ENCODE results near the gene BTLA.
"Not testable (repeated sequence)": the region's sequence is repeated elsewhere in the genome, so short reads cannot be mapped to it uniquely, and the experiment has no call there.

BTLA gene

DNA sequence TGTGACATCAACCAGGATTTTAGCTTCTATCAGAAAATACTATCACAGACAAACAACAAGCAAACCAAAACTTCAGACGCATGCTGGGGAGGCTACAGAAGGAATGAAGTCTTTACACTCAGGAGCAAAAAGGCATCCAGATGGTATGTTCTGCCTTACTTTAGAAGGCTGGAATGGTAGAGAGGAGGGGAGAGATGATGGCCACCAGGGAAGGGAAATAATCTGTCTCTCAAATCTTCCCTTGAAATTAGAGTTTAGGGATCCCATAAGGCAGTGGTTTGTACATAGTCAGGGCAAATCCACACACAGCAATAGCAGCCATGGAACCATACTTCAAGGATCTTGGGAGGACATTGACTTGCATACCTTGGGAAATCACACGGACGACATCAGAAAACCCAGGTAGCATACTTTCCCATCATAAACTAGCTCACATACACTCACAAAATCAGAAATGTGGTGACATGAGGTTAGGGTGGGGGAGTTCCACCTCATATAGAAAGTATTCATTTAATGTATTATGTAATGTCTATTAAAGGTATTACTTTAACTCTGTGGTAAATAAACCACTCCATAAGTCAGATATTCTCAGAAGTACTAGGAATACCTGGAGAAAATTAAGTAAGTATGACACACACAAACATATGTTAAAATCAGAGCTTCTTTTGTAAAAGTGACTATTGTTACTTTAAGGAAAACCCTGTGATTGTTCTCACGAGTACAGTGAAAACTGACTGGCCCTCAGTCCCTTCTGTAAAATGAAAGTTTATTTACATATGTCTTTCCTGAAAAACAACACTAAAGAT is 9.4 kb downstream of the BTLA start:
- DNase-seq, result no peak

DNA sequence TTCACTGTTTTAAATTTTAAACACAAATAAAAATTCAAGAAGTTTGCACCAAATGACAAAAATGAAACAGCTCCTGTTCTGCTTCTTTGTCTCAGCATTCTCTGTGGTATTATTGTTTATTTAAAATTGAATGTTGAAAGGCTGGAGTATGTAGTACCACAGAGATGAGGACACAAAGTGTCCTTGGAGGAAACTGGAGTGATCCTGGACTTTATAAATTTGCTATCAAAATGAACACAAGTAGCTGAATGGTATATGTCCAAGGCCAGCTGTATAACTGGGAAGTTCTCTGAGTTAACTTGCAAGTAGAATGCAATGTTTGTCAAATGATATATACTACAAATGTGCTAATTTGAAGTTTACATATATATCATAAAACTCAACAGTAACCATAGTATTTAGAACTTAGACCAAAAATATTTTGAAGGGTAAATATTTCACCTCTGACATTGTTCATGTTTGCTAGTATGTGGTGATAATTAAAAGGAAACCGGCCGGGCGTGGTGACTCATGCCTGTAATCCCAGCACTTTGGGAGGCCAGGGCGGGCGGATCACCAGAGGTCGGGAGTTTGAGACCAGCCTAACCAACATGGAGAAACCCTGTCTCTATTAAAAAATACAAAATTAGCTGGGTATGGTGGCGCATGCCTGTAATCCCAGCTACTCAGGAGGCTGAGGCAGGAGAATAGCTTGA is 12.3 kb downstream of the BTLA start:
- no peak for DNase-seq

DNA sequence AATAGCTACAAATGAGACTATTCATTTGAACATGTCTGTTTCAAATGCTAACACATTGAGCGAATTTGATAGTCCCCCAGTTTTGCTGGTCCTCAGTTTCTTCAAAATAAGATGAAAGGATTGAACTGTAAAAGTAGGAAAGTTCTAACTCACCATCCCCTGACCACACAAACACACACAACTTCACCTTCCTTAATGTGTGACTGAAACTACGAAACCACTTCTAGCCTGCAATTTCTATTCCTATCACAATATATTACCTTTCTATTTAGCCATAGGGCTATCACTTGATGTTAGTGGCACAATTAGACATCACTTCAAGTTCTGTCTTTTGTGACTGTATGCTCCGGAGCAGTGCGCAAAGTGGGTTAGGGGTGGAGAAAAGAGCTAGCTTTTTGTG is 14.9 kb downstream of the BTLA start:
- DNase-seq, result no peak

DNA sequence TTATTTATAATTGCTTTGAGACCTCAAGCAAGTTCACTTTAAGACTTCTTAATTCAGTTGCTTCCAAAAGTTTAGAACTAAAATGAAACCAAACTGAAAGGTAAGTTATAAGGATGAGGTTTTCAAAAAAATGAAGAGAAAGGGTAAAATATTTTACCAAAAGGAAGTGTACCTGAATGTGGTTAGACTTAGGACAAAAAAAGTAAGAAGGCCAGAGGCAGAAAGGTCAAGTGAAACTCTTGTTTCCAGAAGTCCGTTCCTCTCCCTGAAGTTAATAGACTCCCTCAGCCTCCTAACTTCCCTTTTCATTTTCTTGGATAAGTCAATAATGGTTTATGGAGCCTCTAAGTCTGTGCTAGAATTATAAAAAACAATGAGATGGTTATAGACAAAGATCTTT is 16.6 kb downstream of the BTLA start:
- no peak for DNase-seq

DNA sequence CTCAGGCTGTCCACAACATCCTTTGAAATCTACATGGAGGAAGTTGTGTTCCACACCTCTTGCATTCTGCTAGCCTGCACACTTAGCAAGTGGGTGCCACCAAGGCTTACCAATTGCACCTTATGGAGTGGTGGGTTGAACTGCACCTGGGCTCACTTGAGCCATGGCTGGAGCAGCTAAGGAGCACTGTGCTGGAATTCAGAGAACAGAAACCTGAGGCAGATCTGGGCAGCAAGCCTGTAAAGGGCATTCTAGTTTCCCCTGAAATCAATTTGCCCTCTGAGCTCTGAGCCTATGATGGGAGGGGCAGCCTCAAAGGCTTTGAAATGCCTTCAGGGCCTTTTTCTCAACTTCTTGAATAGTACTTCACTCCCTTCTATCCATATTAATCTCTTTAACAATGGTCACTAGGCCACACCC is 18.0 kb downstream of the BTLA start:
- no peak for DNase-seq

DNA sequence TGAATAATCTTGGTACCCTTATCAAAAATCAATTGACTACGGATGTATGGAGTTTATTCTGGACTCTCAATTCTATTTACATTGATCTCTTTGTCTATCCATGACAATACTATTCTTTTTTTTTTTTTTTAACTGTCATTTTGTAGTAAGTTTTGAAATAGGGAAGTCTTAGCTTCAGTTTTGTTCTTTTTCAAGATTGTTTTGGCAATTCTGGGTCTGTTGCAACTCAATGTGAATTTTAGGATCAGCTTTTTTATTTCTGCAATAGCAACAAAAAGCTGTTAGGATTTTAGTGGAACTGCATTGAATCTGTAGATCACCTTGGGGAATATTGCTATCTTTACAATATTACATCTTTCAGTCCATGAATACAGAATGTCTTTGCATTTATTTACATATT is 21.4 kb downstream of the BTLA start:
- no peak for DNase-seq

DNA sequence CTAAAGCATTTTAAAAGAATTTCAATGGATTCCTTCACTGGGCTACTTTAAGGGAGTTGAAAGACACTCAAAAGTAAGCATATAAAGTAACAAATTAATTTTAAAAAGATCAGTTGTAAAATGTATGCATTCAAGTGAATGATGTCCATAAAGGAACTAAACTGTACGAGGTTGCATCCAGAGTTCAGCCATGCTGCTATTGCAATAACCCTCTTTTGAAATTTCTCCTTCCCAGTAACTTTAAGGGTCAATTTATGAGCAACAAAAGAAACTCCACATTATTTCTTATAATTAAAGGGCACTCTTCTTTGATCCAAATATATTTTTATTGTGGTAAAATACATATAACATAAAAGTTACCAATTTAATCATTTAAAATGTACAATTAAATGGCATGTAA is 22.9 kb downstream of the BTLA start:
- no peak for DNase-seq

DNA sequence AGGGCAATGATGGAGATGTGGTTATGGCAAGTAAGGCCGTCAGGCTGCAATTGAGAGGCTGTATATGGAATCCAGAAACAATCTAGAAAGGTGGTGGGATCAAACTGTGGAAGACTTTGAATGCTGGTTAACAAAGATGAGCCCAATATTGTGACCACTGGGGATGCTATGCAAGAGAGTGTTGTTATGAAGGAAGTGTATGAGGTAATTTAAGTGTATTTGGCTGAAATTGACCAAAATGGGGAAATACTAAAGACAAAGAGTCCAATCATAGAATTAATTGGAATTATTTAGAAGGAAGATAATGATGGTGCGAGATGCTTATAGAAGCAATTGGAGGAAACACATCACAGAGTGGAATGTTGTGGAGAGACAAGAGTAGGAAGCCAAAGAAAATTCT is 24.5 kb downstream of the BTLA start:
- no peak for DNase-seq

DNA sequence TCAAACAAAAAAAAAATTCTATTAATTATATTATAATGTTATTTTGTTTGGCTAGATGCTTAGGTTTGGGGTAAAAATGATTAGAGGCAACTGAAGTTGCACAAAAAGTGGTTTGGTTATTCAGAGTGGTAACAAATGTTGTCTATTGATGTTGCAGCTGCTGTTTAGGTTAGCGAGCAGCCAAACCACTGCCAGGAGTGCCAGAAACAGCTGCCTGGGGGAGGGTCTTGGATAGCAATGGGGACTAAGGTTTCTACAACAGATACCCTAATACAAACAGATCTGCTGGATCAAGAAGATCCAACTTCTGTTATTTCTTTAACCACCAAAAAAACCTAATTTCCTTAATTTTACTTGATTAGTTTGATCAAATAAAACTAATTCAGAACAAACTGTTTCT is 26.6 kb downstream of the BTLA start:
- no peak for DNase-seq

DNA sequence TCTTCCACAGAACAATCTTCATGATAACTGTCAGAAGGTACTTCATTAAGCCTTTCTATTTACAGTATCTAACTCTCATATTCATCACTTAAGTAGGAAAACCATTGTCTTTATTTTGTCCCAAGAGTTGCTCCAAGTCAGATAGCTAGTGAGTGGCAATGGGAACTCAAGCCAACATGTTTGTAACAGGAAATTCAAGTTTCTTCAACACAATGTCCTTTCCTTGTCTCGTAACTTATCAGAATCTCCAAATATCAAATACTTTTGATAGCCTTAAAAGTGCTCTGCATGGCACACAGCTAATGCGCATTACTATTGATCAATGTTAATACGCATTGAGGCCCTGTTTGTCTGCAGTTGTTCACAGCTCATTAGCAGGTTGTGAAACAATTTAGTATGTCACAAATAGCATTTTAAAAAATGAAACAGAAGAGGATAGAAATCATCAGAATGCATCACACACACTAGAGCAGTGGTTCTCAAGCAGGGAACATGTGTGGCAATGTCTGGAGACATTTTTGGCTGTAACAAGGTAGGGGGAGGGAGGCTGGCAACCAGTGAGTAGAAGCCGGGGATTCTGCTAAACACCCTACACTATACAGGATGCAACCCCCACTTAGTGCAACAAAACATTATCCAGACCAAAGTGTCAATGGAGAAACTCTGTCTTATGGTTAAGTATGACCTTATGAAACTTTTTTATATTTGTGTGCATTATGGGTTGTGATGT is 27.5 kb downstream of the BTLA start:
- no peak for DNase-seq

DNA sequence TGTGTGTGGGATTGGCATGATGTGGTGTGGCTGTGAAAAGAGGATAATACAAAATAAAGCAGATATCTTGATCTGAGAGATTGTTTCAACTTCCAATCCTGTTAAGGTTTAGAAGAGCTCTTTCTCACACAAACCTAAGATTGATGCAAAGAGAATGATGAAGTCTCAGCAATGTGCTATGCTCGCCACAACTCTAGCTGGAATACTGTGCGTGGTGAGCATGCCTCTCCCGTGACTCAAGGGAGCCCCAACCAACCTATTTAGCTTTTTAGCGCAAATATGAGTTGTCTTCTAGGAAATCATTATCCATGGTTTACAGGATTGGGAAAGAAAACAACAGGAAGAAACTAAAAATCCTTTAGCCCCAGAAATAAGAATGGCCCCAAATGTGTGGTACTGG is 28.5 kb downstream of the BTLA start:
- no peak for DNase-seq

DNA sequence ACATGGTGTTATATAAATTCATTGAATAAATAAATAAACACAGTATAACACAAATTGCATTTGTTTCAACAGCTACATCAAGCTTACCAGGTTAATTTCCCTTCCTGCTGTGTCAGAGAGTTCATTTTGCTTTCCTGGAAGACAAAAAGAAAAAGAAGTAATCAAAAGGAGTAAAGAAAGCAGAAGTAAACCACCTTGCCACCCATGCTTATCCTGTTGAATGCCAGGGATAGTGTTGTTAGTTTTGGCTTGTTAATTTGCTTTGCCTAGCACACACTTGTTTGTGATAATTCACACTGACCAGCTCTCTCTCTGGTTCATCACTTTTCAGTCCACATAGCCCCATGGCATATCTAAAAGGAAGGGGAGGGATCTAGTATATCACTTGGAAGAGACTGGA is 29.6 kb downstream of the BTLA start:
- no peak for DNase-seq

DNA sequence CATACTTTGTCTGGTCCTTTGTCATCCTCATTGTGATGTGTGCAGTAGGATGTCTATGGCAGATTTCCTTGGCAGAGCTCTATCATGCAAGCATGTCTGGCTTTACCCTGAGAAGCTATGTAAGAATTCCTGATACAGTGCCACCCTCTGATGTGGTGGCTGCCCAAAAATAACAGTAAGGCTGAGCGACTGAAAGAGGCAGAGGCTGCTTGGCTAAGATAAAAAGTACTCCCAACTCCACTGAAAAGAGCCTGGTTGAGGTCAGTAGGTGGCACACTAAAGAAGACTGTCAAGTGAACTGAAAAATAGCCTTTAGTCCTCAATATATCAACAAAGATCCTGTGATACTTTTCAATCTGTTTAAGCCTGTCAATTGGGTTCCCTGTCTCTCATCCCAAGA is 31.7 kb downstream of the BTLA start:
- no peak for DNase-seq

DNA sequence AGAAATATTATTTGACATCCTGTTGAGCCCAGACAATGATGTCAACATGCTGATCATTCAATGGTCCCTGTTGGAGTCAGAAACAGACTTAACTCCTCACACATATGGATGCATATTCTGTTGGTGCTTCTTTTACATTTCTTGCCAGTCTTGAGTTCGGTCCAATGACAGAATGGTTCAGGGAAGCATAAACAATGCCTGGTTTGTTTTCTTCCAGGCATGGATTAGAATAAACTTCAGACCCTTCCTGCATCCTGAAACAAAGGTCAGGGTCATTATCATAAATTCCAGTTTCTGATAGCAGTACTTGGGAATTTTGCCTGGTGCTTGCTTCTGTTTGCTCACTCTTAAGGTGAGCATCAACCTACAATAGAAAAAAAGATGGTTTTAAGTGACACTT is 33.3 kb downstream of the BTLA start:
- DNase-seq, result no peak

DNA sequence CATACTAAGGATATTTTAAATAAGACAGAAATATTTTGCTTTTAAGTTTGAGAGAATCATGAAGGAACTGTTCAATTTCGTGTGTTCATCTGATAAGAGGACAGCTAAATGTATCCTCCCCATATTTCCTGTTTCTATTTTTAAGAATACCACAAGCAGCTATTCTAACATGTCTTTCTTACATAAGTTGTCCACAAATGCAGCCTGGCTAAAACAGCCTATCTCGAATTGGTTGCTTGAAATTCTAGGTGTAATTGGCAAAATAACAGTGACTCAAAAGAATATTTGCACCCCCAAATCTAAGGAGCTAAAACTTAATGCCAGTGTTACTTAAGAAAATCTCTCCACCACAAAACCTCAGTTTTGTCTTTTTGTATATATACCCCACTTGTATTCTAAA is 35.0 kb downstream of the BTLA start:
- DNase-seq, result no peak

DNA sequence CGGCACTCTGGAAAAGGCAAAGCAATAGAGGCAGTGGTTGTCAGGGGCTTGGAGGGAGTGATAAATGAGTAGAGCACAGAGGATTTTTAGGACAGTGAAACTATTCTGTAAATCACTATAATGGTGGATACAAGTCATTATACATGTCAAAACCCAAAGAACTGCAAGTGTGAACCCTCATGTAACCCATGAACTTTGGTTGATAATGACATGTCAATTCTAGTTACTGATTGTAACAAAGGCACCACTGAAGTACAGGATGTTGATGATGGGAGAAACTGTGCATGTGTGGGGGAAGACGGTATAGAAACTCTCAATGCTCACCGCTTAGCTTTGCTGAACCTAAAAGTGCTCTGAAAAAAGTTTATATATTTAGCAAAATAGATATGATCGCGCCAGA is 36.0 kb downstream of the BTLA start:
- DNase-seq, result no peak

DNA sequence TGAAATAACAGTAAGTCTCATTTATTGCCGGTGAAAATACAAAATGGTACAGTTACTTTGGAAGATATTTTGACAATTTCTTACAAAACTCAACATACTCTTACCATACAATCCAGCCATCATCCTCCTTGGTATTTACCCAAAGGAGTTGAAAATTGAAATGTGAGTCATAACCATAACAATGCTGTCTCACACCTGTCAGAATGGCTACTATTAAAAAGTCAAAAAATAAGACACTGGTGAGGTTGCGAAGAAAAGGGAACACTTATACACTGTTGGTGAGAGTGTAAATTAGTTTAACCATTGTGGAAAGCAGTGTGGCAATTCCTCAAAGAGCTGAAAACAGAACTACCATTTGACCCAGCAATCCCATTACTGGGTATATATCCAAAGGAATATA is 37.5 kb downstream of the BTLA start:
- not testable (repeated sequence) for DNase-seq

DNA sequence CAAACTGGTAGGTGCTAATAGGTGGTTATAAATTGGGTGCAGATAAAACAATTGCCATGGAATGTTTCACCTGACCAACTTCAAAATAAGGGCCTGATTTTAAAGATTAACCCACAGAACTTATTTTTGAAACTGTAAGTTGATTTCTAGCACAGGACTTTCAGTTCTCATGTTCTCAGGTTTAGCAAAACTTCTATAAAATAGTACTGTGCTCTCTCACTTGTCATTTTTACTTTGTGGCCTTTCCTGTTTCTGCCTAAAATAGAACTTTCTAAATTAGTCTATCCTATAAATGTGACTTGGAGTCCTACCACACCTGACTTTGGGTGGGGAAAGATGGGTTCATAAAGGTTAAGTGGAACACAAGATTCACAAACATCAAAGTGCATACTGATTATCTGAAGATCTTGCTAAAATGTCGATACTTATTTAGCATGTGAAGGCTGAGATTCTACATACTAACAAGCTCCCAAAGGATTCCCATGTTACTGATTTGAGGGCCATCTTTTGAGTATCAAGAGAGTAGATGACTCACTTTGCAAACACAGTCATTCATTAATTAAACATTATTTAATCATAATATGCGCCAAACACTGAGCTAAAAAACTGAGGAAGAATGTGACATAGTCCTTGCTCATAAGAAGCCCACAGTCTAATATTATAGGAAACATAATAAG is 38.6 kb downstream of the BTLA start:
- no peak for DNase-seq

DNA sequence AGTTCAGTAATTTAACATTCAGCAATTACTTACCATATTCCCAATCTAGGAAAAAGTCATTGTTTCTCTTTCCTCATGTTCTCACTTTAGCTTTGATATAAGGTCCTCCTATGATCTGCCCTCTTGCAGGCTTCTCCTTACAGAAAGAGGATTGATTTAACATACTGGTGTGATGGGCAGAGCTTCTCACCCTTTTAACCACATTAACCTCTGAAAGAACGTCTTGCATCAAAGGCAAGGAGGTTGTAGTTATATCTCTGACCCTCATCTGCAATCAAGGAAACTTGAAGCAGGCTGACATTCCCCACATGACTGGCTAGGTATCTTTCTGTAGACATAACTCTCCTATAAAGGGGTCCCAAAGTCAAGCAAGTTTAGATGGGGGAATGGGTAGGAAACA is 39.5 kb downstream of the BTLA start:
- no peak for DNase-seq

DNA sequence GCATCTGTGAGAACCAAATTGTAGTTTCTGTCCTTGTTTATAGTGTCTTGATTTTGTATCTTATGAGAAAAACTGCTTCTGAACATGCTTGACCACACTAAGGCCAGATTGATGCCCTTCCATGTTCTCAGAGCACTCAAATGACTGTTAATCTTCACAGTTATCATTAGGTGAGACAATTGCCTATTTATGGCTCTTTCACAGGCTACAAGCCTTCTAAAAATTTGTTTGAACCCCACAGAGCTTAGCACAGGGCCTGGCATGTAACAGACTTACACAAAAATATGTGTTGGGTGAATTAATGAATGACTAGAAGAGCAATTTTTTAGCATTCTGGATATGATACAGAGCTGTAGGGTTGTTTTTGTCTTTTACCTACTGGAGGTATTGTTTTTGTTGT is 43.1 kb downstream of the BTLA start:
- DNase-seq, result no peak

DNA sequence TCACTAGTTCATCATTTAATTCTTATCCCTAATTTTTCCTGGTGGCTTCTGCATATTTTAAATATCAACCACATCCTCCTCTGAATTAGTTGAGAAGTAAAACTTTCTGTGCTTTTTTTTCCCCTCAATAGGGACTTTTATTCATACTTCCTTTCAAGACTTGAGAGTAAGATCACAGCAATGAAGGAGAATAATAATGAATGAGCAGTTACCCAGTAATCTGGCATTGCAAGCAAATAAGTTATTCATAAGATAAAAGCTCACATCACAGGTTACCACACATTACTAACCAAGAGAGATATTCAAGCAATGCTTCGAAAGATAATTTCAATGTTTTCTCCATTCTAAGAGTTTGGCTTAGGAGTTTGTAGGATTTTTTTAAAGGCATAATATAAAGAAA is 50.3 kb downstream of the BTLA start:
- no peak for DNase-seq

DNA sequence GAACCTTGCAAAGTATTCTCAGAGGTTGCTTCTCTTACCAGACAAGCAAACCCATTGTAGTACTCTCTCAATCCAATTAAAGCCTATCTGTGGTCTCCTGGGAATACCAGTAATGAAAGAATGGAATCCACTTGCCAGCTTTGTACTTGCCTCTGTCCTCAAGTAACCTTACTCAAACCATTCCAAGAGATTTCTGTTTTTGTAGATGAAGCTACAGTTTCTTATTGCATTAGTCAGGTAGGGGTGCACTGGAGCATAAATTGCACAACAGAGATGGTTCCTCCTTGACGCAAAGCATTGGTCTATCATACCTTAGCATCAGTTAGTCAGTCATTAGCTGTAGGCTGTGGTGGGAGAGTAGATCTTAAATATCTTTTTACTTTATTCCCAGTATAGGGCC is 52.9 kb downstream of the BTLA start:
- DNase-seq, result no peak

DNA sequence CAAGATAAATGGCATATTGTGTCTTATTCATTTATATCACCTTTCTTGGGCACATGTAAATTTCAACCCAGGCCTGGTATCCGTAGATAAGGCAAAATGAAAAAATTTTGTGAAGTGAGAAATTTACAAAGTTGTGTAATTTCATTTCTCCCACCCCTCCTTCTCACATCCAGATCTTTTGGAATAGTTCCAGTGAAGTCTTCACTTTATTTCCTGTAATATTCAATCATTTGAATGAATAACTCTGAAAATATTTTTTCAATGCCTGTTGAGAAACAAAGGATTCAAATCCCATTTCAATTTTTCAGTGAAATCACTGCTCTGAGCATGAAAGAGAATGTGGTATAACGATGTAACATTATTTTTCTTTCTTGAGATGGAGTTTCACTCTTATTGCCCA is 53.4 kb downstream of the BTLA start:
- DNase-seq, result no peak

Measured in stimulated activated CD4-positive, alpha-beta T cell treated with anti-CD3 and anti-CD28 coated beads, Interleukin-2, amount 100 ng/mL, for 24 hours (primary cell).